ENCODE data around the gene LGALS7. TPM values are rescaled to one million over a fixed set of nuclear protein-coding genes. Genes with fewer than 3 reads are reported as not detected.

Gene LGALS7
- total and polyA plus RNA-seq, 2 of the 13 experiments (the other 11 are each of a cell fraction or from before 2014, with no cell fraction given): 0.73 TPM; not detected in 1

DNA sequence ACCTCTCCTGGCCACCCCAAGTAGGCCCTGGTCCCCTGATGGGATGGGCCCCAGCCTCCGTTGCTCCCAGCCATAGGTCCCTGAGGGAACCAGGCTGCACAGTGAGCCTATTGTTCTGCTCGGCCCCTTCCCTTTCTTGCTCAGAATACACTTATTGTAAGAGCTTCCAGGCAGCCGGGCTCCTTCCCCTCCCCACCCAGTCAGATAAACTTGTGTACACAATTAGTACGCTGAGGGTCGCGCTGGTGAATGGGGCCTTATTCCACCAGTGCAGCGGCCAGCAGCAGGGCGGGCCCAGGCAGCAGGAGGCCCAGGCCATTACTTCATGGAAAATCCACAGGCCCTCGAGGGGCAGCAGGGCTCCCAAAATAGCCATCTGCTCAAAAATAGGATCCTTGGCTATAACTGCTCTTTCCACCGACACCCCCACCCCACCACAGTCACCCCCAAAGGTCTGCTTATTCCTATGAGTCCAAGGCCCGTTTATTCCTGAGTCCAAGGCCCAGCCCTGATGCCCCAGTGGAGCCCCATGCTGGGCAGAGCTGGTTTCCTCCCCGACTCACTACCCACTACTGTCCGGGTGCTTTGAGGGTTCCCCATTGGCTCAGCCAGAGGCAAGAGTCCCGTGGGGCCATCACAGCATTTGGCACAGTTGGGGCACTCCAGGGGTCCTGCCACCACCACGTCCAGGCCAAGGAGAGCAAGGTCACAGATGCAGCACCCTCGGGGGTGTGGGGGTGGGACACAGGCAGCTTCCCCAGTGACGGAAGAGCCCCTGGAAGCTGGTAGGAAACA is 51.1 kb downstream of the LGALS7 start (continued):
- TF ChIP-seq, protein P1, sequence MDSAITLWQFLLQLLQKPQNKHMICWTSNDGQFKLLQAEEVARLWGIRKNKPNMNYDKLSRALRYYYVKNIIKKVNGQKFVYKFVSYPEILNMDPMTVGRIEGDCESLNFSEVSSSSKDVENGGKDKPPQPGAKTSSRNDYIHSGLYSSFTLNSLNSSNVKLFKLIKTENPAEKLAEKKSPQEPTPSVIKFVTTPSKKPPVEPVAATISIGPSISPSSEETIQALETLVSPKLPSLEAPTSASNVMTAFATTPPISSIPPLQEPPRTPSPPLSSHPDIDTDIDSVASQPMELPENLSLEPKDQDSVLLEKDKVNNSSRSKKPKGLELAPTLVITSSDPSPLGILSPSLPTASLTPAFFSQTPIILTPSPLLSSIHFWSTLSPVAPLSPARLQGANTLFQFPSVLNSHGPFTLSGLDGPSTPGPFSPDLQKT (CRISPR knock-in tag; IDR thresholded peaks at IDR 0.05; ENCODE audit: borderline replicate concordance): no peak
- TF ChIP-seq MXI1 (IDR thresholded peaks at IDR 0.05; ENCODE audit: borderline replicate concordance, low read depth, low read length) (no peak), ISL2 (CRISPR knock-in tag; IDR thresholded peaks at IDR 0.05) (peak; percentile 61; the same call in 1 of the 2 replicates), SP2 (CRISPR knock-in tag; IDR thresholded peaks at IDR 0.05) (no peak), ZNF577 (CRISPR knock-in tag; IDR thresholded peaks at IDR 0.05; ENCODE audit: borderline replicate concordance, low read depth) (no peak), CEBPG (CRISPR knock-in tag; IDR thresholded peaks at IDR 0.05) (peak; percentile 48; the same call in 1 of the 2 replicates), PPARG (CRISPR knock-in tag; conservative IDR thresholded peaks at IDR 0.05) (peak; percentile 45; the same call in 1 of the 2 replicates), MIXL1 (CRISPR knock-in tag; IDR thresholded peaks at IDR 0.05) (peak; percentile 83; the same call in 1 of the 2 replicates), THAP11 (CRISPR knock-in tag; IDR thresholded peaks at IDR 0.05) (peak; percentile 70), ZNF891 (CRISPR knock-in tag; IDR thresholded peaks at IDR 0.05) (peak; percentile 58; the same call in 1 of the 2 replicates), ZNF781 (CRISPR knock-in tag; IDR thresholded peaks at IDR 0.05; ENCODE audit: borderline replicate concordance, not compliant biosample characterization) (no peak), ZNF7 (CRISPR knock-in tag; IDR thresholded peaks at IDR 0.05) (no peak), ZNF703 (CRISPR knock-in tag; IDR thresholded peaks at IDR 0.05; ENCODE audit: borderline replicate concordance) (peak; percentile 32), ZMYM2 (CRISPR knock-in tag; IDR thresholded peaks at IDR 0.05) (no peak), HMGA1 (CRISPR knock-in tag; conservative IDR thresholded peaks at IDR 0.05) (no peak), MBNL3 (CRISPR knock-in tag; conservative IDR thresholded peaks at IDR 0.05) (no peak), SALL2 (CRISPR knock-in tag; IDR thresholded peaks at IDR 0.05) (no peak), ATRX (CRISPR knock-in tag; IDR thresholded peaks at IDR 0.05; ENCODE audit: borderline replicate concordance) (no peak), SP1 (IDR thresholded peaks at IDR 0.05) (no peak), SP1 (CRISPR knock-in tag; IDR thresholded peaks at IDR 0.05) (0 out of 2 replicates have a peak, but pooled peaks have one; percentile 30), MTA1 (CRISPR knock-in tag; IDR thresholded peaks at IDR 0.05; ENCODE audit: borderline replicate concordance) (peak; percentile 84), MTF2 (CRISPR knock-in tag; IDR thresholded peaks at IDR 0.05; ENCODE audit: borderline replicate concordance) (no peak), ZNF232 (CRISPR knock-in tag; IDR thresholded peaks at IDR 0.05; ENCODE audit: borderline replicate concordance) (no peak; the same call in 1 of the 2 replicates)
- TF ChIP-seq, protein P2, sequence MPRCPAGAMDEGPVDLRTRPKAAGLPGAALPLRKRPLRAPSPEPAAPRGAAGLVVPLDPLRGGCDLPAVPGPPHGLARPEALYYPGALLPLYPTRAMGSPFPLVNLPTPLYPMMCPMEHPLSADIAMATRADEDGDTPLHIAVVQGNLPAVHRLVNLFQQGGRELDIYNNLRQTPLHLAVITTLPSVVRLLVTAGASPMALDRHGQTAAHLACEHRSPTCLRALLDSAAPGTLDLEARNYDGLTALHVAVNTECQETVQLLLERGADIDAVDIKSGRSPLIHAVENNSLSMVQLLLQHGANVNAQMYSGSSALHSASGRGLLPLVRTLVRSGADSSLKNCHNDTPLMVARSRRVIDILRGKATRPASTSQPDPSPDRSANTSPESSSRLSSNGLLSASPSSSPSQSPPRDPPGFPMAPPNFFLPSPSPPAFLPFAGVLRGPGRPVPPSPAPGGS (CRISPR knock-in tag; IDR thresholded peaks at IDR 0.05): no peak
- TF ChIP-seq, protein P3, sequence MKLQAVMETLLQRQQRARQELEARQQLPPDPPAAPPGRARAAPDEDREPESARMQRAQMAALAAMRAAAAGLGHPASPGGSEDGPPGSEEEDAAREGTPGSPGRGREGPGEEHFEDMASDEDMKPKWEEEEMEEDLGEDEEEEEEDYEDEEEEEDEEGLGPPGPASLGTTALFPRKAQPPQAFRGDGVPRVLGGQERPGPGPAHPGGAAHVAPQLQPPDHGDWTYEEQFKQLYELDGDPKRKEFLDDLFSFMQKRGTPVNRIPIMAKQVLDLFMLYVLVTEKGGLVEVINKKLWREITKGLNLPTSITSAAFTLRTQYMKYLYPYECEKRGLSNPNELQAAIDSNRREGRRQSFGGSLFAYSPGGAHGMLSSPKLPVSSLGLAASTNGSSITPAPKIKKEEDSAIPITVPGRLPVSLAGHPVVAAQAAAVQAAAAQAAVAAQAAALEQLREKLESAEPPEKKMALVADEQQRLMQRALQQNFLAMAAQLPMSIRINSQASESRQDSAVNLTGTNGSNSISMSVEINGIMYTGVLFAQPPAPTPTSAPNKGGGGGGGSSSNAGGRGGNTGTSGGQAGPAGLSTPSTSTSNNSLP (IDR thresholded peaks at IDR 0.05; ENCODE audit: low read depth, low read length): no peak
- TF ChIP-seq, protein P4, sequence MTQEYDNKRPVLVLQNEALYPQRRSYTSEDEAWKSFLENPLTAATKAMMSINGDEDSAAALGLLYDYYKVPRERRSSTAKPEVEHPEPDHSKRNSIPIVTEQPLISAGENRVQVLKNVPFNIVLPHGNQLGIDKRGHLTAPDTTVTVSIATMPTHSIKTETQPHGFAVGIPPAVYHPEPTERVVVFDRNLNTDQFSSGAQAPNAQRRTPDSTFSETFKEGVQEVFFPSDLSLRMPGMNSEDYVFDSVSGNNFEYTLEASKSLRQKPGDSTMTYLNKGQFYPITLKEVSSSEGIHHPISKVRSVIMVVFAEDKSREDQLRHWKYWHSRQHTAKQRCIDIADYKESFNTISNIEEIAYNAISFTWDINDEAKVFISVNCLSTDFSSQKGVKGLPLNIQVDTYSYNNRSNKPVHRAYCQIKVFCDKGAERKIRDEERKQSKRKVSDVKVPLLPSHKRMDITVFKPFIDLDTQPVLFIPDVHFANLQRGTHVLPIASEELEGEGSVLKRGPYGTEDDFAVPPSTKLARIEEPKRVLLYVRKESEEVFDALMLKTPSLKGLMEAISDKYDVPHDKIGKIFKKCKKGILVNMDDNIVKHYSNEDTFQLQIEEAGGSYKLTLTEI (CRISPR knock-in tag; conservative IDR thresholded peaks at IDR 0.05): no peak

Measured in HepG2 (cell line).